CD1c-positive myeloid dendritic cell (primary cell): ENCODE measurements around the gene ABLIM3.
"Not testable (repeated sequence)": the region's sequence is repeated elsewhere in the genome, so short reads cannot be mapped to it uniquely, and the experiment has no call there.

ENCODE experiments used
- DNase-seq: peaks from one replicate; pipeline ENCODE4 v3.0.0-alpha.2; 2016; ENCODE audit errors: extremely low spot score

The ABLIM3 gene

GRCh38 chr5:149157330-149157729 lies 16.0 kb downstream of the ABLIM3 start:
- DNase-seq = no peak

DNA sequence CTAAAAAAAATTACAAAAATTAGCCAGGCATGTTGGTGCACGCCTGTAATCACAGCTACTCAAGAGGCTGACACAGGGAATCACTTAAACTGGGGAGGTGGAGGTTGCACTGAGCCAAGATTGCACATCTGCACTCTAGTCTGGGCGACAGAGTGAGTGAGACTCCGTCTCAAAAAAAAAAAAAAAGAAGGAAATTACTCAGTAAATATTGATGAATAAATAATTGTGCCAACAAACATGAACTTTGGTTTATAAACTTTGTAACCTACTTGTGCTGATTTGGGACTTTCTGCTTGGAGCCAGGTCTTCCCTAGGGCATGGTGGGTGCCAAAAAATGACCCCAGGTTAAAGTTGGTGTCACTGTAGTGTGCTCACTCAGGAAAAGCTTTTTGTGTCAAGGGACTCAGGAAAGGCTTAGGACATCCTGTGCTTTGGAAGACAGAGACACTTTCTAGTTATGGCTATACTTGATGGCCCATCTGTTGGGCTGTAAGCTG lies 19.0 kb downstream of the ABLIM3 start:
- DNase-seq = no peak

DNA sequence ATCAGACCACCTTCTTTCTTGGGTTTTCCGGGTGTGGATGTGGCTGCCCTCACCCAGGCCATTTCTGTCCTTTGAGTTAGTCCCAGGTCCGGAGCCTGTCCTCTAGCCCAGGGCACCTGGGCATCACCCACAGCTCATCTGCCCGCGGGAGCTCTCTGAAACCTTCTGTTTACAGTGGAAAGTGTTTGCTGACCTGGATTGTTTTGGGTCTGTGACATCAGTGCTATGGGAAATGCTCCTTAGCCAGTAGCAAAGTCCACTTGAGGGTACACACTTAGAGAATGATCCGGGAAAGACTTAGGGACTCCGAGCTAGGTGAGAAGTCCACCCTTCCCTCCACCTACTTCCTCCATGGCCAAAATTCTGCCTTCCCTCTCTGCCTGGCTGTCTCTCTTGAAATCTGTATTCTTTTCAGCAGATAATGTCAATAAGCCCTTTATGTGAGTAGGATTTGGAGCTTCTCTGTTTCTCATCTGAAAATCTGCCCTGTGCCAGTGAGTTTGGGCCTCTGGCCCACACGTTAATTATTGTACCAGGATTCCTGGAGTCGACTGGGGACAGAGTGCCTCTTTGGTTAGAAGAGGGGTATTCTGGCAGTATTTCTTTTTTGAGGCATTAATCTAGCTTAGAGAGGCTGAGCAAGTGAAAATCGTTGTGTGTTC lies 19.9 kb downstream of the ABLIM3 start:
- no peak for DNase-seq

GRCh38 chr5:149161850-149162249 lies 20.6 kb downstream of the ABLIM3 start:
- DNase-seq = no peak

GRCh38 chr5:149162401-149163084 lies 21.2 kb downstream of the ABLIM3 start:
- no peak for DNase-seq

GRCh38 chr5:149164731-149165130 lies 23.4 kb downstream of the ABLIM3 start:
- DNase-seq = no peak

- no peak for DNase-seq
Observed at GRCh38 chr5:149166128-149166527, 24.8 kb downstream of the ABLIM3 start.

DNA sequence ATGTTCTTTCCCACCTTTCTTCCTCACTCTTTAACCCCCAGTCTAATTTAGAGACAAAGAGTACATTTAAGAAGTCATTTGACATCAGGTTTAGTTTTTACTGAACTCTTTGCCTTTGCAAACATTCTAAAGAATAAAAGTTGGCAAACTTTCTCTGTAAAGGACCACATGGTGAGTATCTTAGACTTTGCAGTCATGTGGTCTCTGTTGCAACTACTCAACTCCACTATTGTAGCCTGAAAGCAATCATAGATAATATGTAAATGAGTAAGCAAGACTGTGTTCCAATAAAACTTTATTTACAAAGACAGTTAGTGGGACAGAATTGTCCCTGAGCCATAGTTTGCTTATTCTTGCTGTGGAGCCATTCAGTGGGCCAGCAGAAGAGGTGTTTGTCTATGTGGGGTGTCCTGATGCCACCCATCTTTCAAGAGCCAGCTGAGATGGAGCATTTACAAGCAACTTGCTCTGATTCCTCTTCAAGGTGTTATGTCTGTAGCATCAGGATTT lies 25.4 kb downstream of the ABLIM3 start:
- DNase-seq = no peak

DNA sequence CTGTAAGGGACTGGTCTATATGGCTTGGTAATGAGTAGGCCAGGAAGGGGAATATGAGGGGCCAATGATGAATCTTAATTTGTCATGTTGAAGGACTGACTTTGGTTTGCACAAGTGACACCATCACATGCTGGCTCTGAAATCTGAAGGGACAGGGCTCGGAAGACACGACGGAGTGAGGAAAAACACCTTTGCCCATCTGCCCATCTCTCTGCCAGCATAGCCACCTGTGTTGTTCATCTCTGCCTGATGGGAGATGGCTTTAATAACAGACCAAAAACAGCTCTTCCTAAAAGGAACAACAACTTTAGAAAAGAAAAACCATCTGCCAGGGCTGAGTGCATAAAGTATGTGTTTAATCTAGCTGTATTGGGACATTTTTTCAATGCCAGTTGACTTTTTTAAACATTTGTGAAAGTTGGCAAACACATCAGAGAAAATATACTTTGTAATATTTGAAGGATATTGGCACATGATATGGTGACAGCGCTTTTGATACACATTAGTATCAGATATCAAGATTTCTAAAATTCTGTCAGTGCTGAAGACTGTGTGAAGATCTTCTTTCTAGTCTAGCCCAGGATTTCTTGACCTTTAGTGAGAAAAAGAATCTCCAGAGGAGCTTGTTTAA lies 27.1 kb downstream of the ABLIM3 start:
- no peak for DNase-seq

GRCh38 chr5:149170299-149170698 lies 29.0 kb downstream of the ABLIM3 start:
- DNase-seq = no peak

DNA sequence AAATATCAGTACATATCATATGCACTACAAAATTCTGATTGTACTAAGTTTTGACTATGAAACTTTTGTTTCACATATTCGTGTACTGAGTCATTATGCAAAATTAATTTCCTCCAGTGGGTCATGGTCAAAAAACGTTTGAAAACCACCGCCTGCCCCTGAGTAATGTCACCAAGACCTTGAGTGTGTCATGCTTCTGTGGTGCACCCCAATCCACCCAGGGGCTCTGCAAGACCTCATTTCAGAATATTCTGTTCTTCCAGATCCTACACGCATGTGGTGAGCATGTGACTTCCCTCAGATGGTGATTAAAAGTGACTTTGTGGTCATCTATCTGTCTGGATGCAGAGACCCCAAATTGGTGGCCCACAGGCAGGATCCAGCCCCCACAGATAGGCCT lies 31.0 kb downstream of the ABLIM3 start:
- no peak for DNase-seq

GRCh38 chr5:149172709-149173505 lies 31.6 kb downstream of the ABLIM3 start:
- DNase-seq = no peak

DNA sequence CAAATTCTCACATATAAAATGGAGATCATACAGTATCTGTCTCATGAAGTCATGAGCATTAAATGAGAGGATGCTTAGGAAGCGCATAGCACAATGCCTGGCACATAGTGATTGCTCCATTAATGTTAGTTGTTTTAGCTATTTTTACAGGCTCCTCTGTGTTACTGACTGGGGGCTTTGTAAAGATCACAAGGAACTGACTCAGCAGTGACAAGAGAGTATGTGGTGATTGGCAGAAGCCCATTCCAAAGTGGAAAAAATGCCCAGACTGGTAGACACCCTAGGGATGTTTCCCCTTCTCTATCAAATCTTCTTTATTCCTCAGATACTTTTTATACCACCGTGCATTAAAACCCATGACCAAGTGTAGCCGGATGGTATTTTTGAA lies 33.5 kb downstream of the ABLIM3 start:
- no peak for DNase-seq

DNA sequence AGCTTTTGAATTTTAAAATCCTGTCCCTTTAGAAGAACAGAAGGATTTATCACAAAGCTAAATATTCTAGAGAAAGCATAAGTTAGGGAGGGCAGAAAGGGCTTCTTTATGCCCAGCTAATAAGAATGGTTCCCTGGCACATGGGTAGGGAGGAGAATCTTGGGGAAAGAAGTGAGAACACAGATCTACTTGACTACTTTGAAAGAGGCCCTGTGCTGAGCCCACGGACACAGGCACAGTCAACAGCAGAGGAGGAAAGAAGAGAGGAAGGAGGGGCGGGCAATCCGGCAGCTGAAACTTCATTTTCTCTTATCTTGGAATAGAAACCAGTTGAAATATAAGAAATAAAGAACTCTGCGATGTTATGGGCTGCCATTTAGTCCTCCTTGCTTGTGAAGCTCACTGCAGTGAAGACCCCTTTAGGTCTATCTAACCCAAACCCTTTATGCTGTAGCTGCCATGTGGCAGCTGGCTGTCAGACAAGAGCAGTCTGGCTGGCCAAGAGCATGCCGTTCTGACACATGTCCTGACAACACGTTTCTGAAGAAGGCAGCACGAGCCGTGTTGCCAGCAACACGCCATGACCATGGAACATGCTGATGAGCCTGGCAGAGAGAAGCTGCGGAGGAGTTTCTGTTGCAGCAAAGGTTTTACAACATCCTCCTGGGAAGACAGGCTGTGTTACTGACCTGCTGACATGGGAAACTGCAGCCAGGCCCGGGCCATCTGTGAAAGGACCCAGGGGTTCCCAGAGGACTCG lies 34.2 kb downstream of the ABLIM3 start:
- DNase-seq = no peak

DNA sequence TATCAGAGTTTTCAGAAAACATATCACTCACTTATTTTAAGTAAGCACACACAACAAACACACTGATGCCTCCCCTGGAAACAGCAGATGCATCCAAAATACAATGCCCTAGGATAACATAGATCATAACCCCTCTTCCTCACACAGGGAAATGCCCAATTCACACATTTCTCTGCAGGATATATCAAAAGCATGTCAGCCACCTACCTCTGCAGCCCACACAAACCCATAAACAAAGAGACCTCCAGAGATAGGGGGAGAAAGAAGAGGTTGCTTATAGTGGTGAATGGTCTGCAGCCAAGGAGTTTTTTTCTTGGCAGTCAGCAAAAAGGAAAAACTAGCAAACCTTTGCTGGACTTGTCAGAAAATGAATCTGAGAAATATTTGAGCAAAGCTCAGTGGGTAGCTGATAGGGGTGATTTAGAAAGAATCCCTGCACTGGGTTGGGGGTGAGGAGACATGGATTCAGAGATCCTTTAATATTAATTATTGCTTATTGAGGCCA lies 36.1 kb downstream of the ABLIM3 start:
- no peak for DNase-seq

DNA sequence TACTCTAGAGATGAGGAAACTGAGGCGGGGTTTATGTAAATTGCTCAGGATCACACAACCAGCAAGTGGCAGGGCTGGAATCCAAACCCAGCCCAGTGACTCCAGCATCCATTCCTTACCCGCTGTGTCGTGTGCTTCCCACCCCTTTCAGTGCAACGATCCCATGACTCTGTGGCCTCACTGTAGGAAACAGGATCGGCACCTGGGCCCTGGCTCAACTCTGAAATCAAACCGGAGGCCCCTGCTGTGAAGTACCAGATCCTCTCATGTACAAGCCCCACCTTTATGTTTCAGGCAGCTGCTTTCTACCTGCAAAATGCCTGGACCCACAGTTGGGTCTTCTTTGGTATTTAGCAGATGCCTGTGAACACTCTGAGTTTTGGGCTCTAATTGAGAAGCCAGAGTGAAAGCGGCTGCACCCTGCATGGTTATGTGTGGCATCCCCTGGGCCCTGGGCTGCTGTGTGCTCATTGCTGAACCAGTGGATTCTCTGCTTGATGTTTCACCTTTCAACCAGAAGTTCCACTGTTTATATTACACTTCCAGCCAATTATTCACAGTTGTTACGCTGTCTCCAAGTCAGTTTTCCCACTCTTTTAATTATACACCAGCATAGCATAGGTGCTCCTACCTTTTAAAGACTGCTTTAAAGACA lies 36.7 kb downstream of the ABLIM3 start:
- no peak for DNase-seq

- no peak for DNase-seq
Observed at GRCh38 chr5:149181732-149182131, 40.4 kb downstream of the ABLIM3 start.

DNA sequence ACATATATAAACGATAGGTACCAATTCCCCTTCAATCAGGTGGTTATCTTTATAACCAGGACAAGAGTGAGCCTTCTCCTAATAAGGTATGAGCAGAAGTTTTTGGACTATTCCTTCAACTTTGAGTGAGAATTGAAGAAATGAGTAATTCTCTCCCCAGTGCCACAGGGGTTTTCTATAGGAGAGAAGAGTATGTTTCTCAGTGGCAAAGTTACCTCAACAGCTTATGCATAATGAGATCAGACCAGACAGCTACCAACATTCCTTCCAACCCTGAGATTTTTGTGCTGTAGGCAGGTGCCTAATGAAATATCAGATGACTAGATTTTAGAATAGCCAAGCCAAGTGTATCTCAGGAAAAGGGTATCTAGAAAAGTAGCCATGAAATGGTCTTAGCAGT lies 40.9 kb downstream of the ABLIM3 start:
- DNase-seq = no peak

DNA sequence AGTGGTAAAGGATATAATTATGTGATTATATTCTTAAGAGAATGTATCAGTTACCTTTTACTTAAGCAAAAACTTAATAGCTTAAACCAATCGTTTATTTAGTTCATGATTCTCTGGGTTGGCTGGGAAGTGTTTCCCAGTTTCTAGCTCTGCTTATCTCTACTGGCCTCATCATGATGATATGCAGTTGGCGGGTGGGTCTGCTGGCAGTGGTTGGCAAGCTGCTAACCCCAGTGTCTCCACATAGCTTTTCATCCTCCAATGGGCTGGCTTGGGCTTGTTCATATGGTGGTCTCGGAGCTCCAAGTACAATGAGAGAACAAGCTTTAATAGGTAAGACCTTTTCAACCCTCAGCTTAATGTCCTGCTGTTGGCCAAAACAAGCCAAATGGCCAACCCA lies 43.8 kb downstream of the ABLIM3 start:
- no peak for DNase-seq

GRCh38 chr5:149186506-149186905 lies 45.2 kb downstream of the ABLIM3 start:
- no peak for DNase-seq

DNA sequence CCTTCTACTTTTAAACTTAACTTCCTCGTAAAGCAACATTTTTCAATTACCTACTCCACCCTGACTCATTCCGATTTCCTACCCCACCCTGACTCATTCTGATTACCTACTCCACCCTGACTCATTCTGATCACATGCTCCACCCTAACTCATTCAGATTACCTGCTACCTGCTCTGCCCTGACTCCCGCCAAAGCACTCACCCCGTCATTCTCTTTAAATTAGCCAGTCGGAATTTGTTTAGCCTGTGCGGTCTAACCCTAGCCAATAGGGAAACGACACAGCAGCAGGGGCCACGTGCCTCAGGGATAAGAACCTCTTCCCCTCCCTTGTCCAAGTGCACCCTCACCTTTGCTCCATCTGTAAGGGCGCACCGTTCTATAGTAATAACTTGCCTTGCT lies 46.3 kb downstream of the ABLIM3 start:
- not testable (repeated sequence) for DNase-seq
